Immature natural killer cell (primary cell): ENCODE results near the gene ATXN3. TPM values are rescaled to one million over a fixed set of nuclear protein-coding genes. Genes with fewer than 3 reads are reported as not detected.

Source experiments
- DNase-seq, 3 donors: peaks; one replicate each; pipeline ENCODE4 v3.0.0; 2022; ENCODE audit warnings: mixed read lengths in 1 of 3
- H3K27ac Mint-ChIP-seq, 6 donors: one replicate each; pipeline ENCODE4 v1.8.0; 2020; ENCODE audit warnings: mixed read lengths in 6 of 6, mild to moderate bottlenecking in 5 of 6, inconsistent platforms in 4 of 6, moderate library complexity in 3 of 6
- H3K27me3 Mint-ChIP-seq, 3 donors: one replicate each; pipeline ENCODE4 v1.8.0; 2020 to 2021; ENCODE audit warnings: low read depth in 3 of 3, mild to moderate bottlenecking in 3 of 3, mixed read lengths in 3 of 3, moderate library complexity in 3 of 3, inconsistent platforms in 1 of 3
- H3K36me3 Mint-ChIP-seq, 3 donors: one replicate each; pipeline ENCODE4 v1.8.0; 2020; ENCODE audit warnings: mixed read lengths in 3 of 3, inconsistent platforms in 2 of 3, mild to moderate bottlenecking in 2 of 3
- H3K4me1 Mint-ChIP-seq, 2 donors: one replicate each; pipeline ENCODE4 v1.8.0; 2020; ENCODE audit warnings: inconsistent platforms in 2 of 2, mild to moderate bottlenecking in 2 of 2, mixed read lengths in 2 of 2, moderate library complexity in 1 of 2
- H3K4me3 Mint-ChIP-seq, 5 donors: one replicate each; pipeline ENCODE4 v1.8.0; 2020; ENCODE audit warnings: mild to moderate bottlenecking in 5 of 5, mixed read lengths in 5 of 5, inconsistent platforms in 3 of 5, moderate library complexity in 3 of 5
- H3K9me3 Mint-ChIP-seq, 6 donors: one replicate each; pipeline ENCODE4 v1.8.0; 2020; ENCODE audit warnings: mild to moderate bottlenecking in 6 of 6, mixed read lengths in 6 of 6, inconsistent platforms in 4 of 6, moderate library complexity in 3 of 6
- polyA plus RNA-seq, 3 donors: library from polyadenylated mRNA; unstranded; fragments of 300-500 nt; fragmentation: Illumina TruSeq; gene quantifications; one replicate each; pipeline ENCODE4 v1.2.3, GENCODE V29; 2021

ATXN3 gene
- 10 to 100 TPM; 12.7 to 21.1 (median 20.3) TPM for polyA plus RNA-seq

DNA sequence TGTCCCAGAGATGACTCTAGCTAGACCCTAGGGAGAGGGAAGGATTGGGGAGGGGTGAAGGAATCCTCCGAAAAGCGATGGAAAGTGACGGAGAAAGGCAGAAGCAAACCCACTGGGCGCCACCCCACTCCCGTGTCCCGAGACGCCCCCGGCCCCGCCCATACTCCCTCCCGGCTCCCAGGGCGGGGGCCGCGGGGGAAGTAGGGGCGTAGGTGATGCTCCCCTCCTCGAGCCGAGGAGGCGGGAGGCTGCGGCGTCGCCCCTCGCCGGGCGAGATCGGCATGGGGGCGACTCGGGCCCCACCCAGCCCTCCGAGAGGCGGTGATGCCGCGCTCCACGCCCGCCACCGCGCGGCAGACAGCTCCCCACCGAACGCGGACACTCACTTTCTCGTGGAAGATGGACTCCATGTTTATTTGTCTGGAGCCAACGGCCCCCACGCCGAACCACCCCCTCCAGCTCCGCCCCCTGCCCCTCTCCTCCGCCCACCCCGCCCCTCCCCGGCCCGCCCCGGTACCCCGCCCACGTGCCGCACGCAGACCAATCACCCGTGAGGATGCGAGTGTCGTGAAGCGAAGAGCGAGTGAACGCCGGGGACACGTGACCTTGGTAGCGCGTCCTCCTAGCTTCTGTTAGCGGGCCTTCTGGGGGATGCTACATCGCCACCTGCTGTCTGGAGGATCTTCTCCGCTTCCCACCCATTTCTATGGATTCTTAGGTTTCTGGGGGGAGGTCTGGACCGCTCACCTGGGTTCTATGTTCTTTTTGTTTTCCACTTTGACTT, at the start of gene ATXN3:
ATXN3 (minus strand) TSS at position 440 of the 784 bp plus-strand sequence; CDS start at position 410, 30 bp downstream.
- Mint-ChIP-seq H3K4me1 (peaks cover 14 to 24% of the 10 kb centered on the region in 2 donors), H3K27ac (peak within 1 kb of the TSS; percentile 88 to 98 (median 94)), H3K4me3 (peak within 1 kb of the TSS; percentile 93 to 100 (median 95)), H3K9me3 (no peaks in the 10 kb centered on the region), H3K36me3 (no peaks in the 10 kb centered on the region), H3K27me3 (peaks cover 4 to 6% (median 5%) of the 10 kb centered on the region in 3 donors)
- DNase-seq: peak; percentile 90 to 94 (median 94)

DNA sequence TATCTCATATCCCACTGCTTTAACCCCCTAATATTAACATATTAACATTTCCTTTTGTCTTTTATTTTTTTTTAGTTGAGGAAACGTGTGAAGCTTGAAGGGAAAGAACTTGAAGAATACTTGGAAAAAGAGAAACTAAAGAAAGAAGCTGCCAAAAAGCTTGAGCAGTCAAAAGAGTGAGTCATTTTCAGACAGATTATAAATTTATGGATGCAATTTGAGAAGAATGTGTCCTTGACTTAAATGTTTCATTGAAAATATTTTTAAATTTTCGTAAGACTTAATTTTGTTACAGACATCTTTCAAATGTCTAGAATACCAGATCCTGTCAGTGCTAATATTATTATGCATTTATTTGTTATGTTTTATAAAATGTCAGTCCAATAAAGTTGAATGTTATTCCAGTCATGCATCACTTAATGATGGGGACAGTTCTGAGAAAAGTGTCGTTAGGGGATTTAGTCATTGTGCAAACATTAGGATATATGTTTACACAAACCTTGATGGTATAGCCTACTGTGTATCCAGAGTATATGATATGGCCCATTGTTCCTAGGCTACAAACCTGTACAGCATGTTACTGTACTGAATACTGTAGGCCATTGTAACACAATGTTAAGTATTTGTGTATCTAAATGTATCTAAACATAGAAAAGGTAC, 48.0 kb upstream of the ATXN3 start:
- no peak for DNase-seq
- peaks cover 1 to 6% of the 10 kb centered on the region in 2 donors for H3K4me1 Mint-ChIP-seq
- peaks cover 19 to 54% (median 27%) of the 10 kb centered on the region in 3 donors for H3K36me3 Mint-ChIP-seq
- H3K27ac Mint-ChIP-seq: no peak overlapping the region
- no peaks in the 10 kb centered on the region for H3K27me3 Mint-ChIP-seq
- H3K4me3 Mint-ChIP-seq: no peak overlapping the region
- no peaks in the 10 kb centered on the region for H3K9me3 Mint-ChIP-seq

DNA sequence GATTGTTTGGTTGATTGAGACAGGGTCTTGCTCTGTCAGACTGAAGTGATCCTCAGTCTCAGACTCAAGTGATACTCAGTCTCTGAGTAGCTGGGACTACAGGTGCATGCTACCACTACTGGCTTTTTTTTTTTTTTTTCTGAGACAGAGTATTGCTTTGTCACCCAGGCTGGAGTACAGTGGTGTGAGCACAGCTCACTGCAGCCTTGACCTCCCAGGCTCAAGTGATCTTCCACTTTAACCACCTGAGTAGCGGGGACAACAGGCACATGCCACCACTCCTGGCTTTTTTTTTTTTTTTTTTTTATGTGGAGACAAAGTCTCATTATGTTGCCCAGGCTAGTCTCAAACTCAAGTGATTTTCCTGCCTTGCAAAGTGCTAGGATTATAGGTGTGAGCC, 47.2 kb upstream of the ATXN3 start:
- Mint-ChIP-seq H3K4me1 (peaks cover 1 to 6% of the 10 kb centered on the region in 2 donors), H3K36me3 (peaks cover 19 to 53% (median 27%) of the 10 kb centered on the region in 3 donors), H3K9me3 (no peaks in the 10 kb centered on the region), H3K27me3 (no peaks in the 10 kb centered on the region), H3K4me3 (no peak overlapping the region), H3K27ac (no peak overlapping the region)
- DNase-seq: no peak

DNA sequence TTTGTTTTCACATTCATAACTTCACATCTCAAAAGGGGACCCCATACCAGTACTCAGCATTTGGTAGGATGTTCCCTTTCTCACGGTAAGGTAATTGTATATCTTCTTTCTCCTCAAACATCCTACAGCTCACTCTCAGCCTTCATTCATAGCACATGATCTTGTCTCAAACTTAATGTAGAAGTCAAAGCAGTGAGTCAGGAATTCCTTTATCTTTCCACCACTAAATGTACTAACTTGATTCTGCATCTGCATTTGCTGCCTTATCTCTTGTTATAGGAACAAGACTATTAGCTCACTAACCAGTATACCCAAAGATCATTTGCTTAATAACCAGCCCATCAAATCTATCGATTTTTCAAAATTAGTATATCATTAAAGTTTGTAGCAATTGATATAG, 38.3 kb upstream of the ATXN3 start:
- Mint-ChIP-seq H3K4me1 (peaks cover 0 to 11% of the 10 kb centered on the region in 2 donors), H3K27me3 (no peaks in the 10 kb centered on the region), H3K27ac (peak overlapping the region in 1 of 6 donors; percentile 25), H3K9me3 (no peaks in the 10 kb centered on the region), H3K36me3 (peaks cover 33 to 44% (median 37%) of the 10 kb centered on the region in 3 donors), H3K4me3 (no peak overlapping the region)
- no peak for DNase-seq

DNA sequence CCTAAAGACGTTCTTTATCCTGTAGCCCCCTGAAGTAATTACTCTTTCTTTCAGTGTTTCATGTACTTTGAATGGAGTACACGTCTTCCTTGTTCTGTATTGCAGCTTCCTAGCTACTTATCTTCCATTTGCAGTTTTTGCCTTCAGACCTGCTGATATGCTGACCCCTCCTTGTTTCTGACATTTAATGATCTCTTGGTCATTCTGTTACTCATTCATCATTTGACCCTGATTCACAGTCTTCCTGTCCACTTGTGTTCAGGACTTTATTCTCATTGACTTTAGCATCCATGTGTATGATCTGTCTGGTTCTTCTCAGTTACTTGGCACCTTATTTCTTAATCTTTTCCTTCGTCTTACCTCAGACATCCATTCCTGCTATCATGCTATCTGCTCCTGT, 37.6 kb upstream of the ATXN3 start:
- no peaks in the 10 kb centered on the region for H3K9me3 Mint-ChIP-seq
- no peak for DNase-seq
- no peak overlapping the region for H3K4me3 Mint-ChIP-seq
- H3K27me3 Mint-ChIP-seq: no peaks in the 10 kb centered on the region
- peaks cover 0 to 11% of the 10 kb centered on the region in 2 donors for H3K4me1 Mint-ChIP-seq
- peak overlapping the region in 1 of 6 donors; percentile 12 for H3K27ac Mint-ChIP-seq
- peaks cover 33 to 40% (median 37%) of the 10 kb centered on the region in 3 donors for H3K36me3 Mint-ChIP-seq

DNA sequence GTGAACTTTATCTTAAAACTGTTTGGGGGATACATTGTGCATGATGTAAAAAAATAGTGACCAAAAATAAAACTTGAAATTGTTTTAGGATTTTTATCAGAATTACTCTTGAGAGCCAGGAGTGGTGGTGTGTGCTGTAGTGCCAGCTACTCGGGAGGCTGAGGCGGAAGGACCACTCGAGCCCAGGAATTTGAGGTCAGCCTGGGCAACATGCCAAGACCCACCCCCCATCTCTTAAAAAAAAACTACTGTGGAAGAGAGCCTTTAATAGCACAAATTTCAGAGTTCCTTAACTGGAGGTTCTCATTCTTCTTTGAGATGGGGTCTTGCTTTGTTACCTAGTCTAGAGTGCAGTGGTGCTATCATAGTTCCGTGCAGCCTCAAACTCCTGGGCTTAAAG, 36.9 kb upstream of the ATXN3 start:
- no peaks in the 10 kb centered on the region for H3K9me3 Mint-ChIP-seq
- no peak overlapping the region for H3K4me3 Mint-ChIP-seq
- H3K27me3 Mint-ChIP-seq: no peaks in the 10 kb centered on the region
- H3K27ac Mint-ChIP-seq: no peak overlapping the region
- DNase-seq: no peak
- H3K4me1 Mint-ChIP-seq: peaks cover 0 to 11% of the 10 kb centered on the region in 2 donors
- peaks cover 31 to 38% (median 37%) of the 10 kb centered on the region in 3 donors for H3K36me3 Mint-ChIP-seq

DNA sequence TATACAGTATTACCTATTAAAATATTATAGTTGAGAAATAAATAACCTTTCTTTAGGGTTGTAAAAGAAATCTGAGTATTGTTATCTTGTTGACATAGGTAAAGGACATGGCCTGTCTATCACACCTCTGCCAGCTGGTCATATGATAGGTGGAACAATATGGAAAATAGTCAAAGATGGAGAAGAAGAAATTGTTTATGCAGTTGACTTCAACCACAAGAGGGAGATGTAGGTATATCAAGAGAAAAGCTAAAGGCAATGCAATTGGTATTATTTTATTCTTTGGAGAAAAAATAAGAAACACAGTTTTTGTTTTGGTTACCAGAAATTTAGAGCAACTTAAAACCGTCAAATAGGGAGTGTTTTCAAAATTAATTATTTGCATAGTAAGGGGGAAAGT, 28.9 kb upstream of the ATXN3 start:
- Mint-ChIP-seq H3K27me3 (peaks cover 0 to 1% (median 0%) of the 10 kb centered on the region in 3 donors), H3K4me3 (no peak overlapping the region), H3K4me1 (peaks cover 3 to 7% of the 10 kb centered on the region in 2 donors), H3K36me3 (peaks cover 28 to 34% (median 29%) of the 10 kb centered on the region in 3 donors), H3K27ac (no peak overlapping the region), H3K9me3 (peaks cover 0 to 1% (median 0%) of the 10 kb centered on the region in 6 donors)
- peak in 2 of 3 donors; percentile 6 to 14 for DNase-seq

DNA sequence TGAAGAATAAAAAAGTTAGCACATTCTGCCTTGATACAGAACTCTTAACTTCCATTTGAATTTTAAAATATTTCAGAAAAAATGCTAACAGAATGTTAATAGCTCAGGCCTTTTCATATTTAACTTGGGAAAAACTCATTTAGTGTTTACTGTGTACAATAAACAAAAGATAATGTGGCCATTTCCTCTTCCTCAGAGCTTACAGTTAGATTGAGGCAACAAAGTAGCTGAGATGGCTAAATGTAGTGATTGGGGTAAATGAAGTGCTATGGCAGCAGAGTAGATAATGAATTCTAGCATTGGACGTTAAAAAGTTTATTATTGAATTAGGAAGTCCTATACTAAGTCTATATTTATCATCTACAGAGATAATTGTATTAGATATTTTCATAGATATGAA, 28.1 kb upstream of the ATXN3 start:
- Mint-ChIP-seq H3K4me1 (peaks cover 3 to 7% of the 10 kb centered on the region in 2 donors), H3K27ac (peak overlapping the region in 1 of 6 donors; percentile 19), H3K4me3 (no peak overlapping the region), H3K36me3 (peaks cover 28 to 38% (median 29%) of the 10 kb centered on the region in 3 donors), H3K27me3 (peaks cover 0 to 1% (median 0%) of the 10 kb centered on the region in 3 donors), H3K9me3 (peaks cover 0 to 1% (median 0%) of the 10 kb centered on the region in 6 donors)
- DNase-seq: no peak

DNA sequence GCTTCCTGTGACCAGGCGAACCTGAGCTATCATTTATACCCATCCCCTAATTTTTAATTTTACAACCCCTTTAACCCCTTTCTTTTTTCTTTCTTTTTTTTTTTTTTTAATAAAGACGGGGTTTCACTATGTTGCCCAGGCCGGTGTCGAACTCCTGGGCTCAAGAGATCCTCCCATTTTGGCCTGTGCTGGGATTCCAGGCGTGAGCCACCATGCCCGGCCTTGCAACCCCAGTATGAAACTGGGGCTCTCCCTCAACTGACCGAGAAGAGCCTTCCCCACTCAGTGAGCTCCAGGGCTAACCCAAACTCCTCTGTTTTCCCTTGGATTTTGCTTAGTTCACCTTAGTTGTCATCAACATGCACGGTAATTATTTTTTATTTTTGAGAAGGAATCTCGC, 16.4 kb upstream of the ATXN3 start:
- H3K9me3 Mint-ChIP-seq: no peaks in the 10 kb centered on the region
- H3K27me3 Mint-ChIP-seq: peaks cover 1 to 16% (median 3%) of the 10 kb centered on the region in 3 donors
- peaks cover 43 to 69% of the 10 kb centered on the region in 2 donors for H3K4me1 Mint-ChIP-seq
- peak overlapping the region; percentile 97 to 100 (median 100) for H3K27ac Mint-ChIP-seq
- peaks cover 8 to 13% (median 9%) of the 10 kb centered on the region in 3 donors for H3K36me3 Mint-ChIP-seq
- peak overlapping the region; percentile 96 to 100 (median 99) for H3K4me3 Mint-ChIP-seq
- no peak for DNase-seq

DNA sequence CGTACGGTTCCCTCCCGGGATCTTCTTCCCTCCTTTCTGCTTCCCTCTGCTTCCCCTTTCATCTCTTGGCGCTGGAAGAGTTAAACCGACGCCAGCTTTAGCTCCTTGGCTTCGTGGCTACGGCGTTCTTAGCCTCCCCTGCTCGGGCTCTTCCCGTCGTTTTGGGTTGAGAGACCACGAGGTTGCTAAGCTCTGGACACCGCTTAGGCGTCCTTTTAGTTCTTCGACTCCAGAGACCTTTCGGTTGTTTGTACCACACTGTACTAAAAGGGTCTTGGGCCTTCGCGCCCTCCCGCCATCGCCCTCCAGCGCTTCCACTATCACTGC, 15.9 kb upstream of the ATXN3 start:
- Mint-ChIP-seq H3K9me3 (no peaks in the 10 kb centered on the region), H3K36me3 (peaks cover 4 to 10% (median 4%) of the 10 kb centered on the region in 3 donors), H3K27me3 (peaks cover 1 to 16% (median 3%) of the 10 kb centered on the region in 3 donors), H3K4me1 (peaks cover 42 to 65% of the 10 kb centered on the region in 2 donors), H3K27ac (peak overlapping the region; percentile 97 to 100 (median 100)), H3K4me3 (peak overlapping the region; percentile 96 to 100 (median 99))
- no peak for DNase-seq

DNA sequence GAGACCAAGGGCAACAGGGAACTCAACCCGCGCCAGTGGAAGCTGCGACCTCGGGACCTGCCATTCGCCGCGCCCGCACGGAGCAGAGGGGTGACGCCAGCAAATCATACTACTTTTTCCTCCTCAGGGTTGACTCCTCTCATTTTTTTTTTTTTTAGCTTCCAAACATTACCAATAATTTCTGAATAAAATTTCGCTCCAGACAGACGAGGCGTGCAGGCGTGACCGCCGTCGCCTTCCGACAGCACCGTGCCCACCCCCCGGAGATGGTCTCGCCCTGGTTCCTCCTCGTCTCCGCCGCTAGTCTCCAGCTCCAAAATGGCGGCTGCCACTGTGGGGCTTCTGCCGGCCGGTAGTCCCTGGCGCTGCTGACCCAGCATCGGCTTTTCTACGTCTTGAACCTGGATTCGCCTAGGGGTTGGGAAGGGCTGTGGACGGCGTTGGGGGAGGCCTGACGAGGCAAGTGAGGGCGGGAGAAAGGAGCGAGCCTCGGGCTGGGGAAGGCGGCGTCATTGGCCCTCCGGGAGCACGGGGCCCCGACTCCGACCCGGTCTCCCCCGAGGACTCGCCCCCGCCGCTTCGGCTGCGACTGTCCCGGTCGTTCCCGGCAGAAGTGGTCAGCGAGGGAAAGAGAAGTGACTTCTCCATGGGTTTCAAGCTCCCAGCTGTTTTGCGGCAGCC, 15.4 kb upstream of the ATXN3 start, which contains the start of the genes CPSF2 and NDUFB1:
CPSF2 (plus strand) TSS at position 300 of the 681 bp plus-strand sequence. CDS start 9,016 bp downstream, outside the sequence.
NDUFB1 (minus strand) TSS at position 37 of the 681 bp plus-strand sequence. CDS start 4,069 bp downstream, outside the sequence.
- H3K27ac Mint-ChIP-seq: peak within 1 kb of the TSS; percentile 97 to 100 (median 100)
- peaks cover 1 to 16% (median 3%) of the 10 kb centered on the region in 3 donors for H3K27me3 Mint-ChIP-seq
- peaks cover 42 to 62% of the 10 kb centered on the region in 2 donors for H3K4me1 Mint-ChIP-seq
- H3K9me3 Mint-ChIP-seq: no peaks in the 10 kb centered on the region
- peak; percentile 83 to 86 (median 86) for DNase-seq
- peak within 1 kb of the TSS; percentile 96 to 100 (median 99) for H3K4me3 Mint-ChIP-seq
- peaks cover 0 to 6% (median 3%) of the 10 kb centered on the region in 3 donors for H3K36me3 Mint-ChIP-seq

DNA sequence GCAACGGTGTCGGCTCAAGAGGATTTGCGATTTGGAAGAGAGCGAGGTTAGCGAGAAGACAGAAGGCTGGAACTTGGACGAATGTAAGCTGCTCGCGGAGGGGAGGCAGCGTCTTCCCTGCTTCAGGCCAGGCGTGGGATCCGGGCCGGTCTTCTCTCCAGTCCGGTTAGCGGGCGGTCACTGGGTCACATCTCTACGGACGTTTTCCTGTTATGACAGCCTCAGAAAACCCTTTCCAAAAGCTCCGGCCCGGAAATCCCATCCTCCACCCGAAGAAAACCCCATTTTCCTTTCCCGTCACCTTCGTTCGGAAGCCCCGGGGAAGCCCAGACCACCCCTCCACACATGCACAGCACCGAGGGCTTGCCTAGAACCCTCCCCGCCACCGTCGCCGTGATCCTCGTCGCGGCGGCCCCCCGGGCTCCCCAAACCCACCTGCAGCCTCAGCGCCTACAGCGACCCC, 14.9 kb upstream of the ATXN3 start:
- Mint-ChIP-seq H3K27me3 (peaks cover 1 to 16% (median 3%) of the 10 kb centered on the region in 3 donors), H3K27ac (peak overlapping the region; percentile 97 to 100 (median 98)), H3K36me3 (peaks cover 0 to 8% (median 3%) of the 10 kb centered on the region in 3 donors), H3K4me3 (peak overlapping the region; percentile 96 to 100 (median 99)), H3K9me3 (no peaks in the 10 kb centered on the region), H3K4me1 (peaks cover 44 to 63% of the 10 kb centered on the region in 2 donors)
- no peak for DNase-seq

DNA sequence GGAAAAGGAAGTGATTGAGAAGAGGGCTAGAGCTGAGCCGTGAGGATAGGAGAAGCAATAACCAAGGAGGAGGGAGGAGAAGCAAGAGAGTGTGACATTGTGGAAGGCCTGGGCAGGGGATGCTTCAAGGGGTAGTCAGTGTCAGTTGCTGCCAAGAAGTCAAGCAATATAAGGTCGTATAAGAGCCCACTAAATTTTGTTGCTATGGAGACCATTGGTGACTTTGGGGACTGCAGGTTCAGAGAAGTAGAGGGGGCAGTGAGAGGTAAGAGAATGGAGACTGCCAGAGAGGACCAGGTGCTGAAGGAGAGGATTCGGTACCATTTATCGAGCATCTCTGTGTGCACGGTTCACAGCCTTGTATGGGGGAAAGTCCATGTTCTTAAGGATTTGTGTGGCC, 3.1 kb upstream of the ATXN3 start:
- no peak overlapping the region for H3K4me3 Mint-ChIP-seq
- peaks cover 11 to 17% of the 10 kb centered on the region in 2 donors for H3K4me1 Mint-ChIP-seq
- DNase-seq: no peak
- peaks cover 4 to 5% (median 5%) of the 10 kb centered on the region in 3 donors for H3K27me3 Mint-ChIP-seq
- no peaks in the 10 kb centered on the region for H3K9me3 Mint-ChIP-seq
- no peaks in the 10 kb centered on the region for H3K36me3 Mint-ChIP-seq
- H3K27ac Mint-ChIP-seq: no peak overlapping the region
